ENCODE results near the gene OR7C1. TPM values are rescaled to one million over a fixed set of nuclear protein-coding genes. Genes with fewer than 3 reads are reported as not detected.

Gene OR7C1
- total and polyA plus RNA-seq, 2 of the 8 experiments (the other 6 are each of a cell fraction or from before 2014, with no cell fraction given), result not detected

DNA sequence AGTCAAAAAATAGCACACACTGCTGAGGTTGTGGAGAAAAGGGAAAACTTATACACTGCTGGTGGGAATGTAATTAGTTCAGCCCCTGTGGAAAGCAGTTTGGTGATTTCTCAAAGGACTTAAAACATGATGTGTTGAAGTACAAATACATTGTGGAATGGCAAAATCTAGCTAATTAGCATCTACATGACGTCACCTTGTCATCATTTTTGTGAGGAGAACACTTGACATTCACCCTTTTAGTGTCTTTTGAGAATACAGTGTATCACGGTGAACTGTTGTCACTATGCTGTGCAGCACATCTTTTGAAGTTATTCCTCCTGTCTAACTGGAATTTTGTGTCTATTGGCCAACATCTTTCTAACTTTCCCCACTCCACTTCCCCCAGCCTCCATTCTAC, 8.2 kb upstream of the OR7C1 start:
- no peak overlapping the region for H3K18ac ChIP-seq (ENCODE audit: extremely low read depth, low read length)

More for the DNA sequence above, 8.2 kb upstream of the OR7C1 start:
- FAIRE-seq (no peak), DNase-seq (ENCODE audit: low read depth in 1 of 2, low spot score in 2 of 2) (no peak)
- Histone ChIP-seq H3K4ac (replicated peaks; ENCODE audit: insufficient read length, low read depth, low read length) (no peak overlapping the region), H4K91ac (replicated peaks; ENCODE audit: insufficient read length, low read length) (no peak overlapping the region), H3K23me2 (ENCODE audit: low read depth, low read length) (no peaks in the 10 kb centered on the region), H3K4me1 (replicated peaks in 1 of 4; ENCODE audit: control insufficient read depth in 3 of 4, insufficient read depth in 4 of 4, low read length in 3 of 4) (no peaks in the 10 kb centered on the region), H3K9ac (replicated peaks in 1 of 4; ENCODE audit: extremely low read depth in 1 of 4, low read depth in 3 of 4, low read length in 3 of 4) (no peak overlapping the region), H2BK12ac (ENCODE audit: low read depth, low read length) (no peak overlapping the region), H2BK120ac (replicated peaks; ENCODE audit: low read depth, low read length) (no peak overlapping the region), H3K36me3 (ENCODE audit: control insufficient read depth in 2 of 4, insufficient read depth in 4 of 4, low read length in 3 of 4) (no peaks in the 10 kb centered on the region), H2BK15ac (ENCODE audit: low read length) (no peak overlapping the region), H3K56ac (replicated peaks; ENCODE audit: insufficient read length, low read depth, low read length) (no peak overlapping the region), H3K4me2 (ENCODE audit: insufficient read depth in 1 of 2, low read depth in 2 of 2, low read length in 2 of 2) (no peak overlapping the region), H2BK5ac (ENCODE audit: low read depth, low read length) (no peak overlapping the region), H3K27ac (ENCODE audit: low read depth, low read length) (no peak overlapping the region), H4K20me1 (replicated peaks in 1 of 2; ENCODE audit: control insufficient read depth in 1 of 2, insufficient read depth in 2 of 2, low read length in 2 of 2) (no peaks in the 10 kb centered on the region), H3K23ac (ENCODE audit: insufficient read length) (no peak overlapping the region), H3K79me1 (ENCODE audit: low read depth, low read length) (no peaks in the 10 kb centered on the region), H3K79me2 (ENCODE audit: control insufficient read depth in 1 of 2, insufficient read depth in 2 of 2, low read length in 2 of 2) (no peaks in the 10 kb centered on the region), H2AFZ (ENCODE audit: low read length) (no peak overlapping the region), H3K27me3 (replicated peaks in 1 of 4; ENCODE audit: control insufficient read depth in 3 of 4, extremely low read depth in 1 of 4, insufficient read depth in 3 of 4, low read length in 3 of 4) (no peaks in the 10 kb centered on the region), H3K14ac (ENCODE audit: insufficient read length) (no peak overlapping the region), H2BK20ac (ENCODE audit: low read length) (no peak overlapping the region), H2AK5ac (ENCODE audit: low read depth, low read length) (no peak overlapping the region), H3K9me3 (ENCODE audit: insufficient read depth in 2 of 2, low read depth in 1 of 2, low read length in 1 of 2) (peaks cover 58 to 70% of the 10 kb centered on the region in 2 experiments), H4K8ac (ENCODE audit: extremely low read depth, insufficient read depth, low read length) (no peak overlapping the region), H3K4me3 (ENCODE audit: extremely low read depth in 1 of 4, insufficient read depth in 2 of 4, low read depth in 3 of 4, low read length in 4 of 4) (no peak overlapping the region), H4K5ac (ENCODE audit: insufficient read length, low read depth, low read length) (no peak overlapping the region)
- POLR2A ChIA-PET (ENCODE audit: partially characterized antibody), result no interaction called here
- WGBS, 2 experiments (ENCODE audit: extremely low coverage in 1 of 2, insufficient coverage in 1 of 2, insufficient read length in 1 of 2, insufficient replicate concordance in 2 of 2, low coverage in 1 of 2, low lambda C conversion rate in 2 of 2, missing lambda C conversion rate in 1 of 2), result 49% methylated on average over 2 of the region's 2 CpGs; no CpG with 5 or more reads in 1 of the 2 experiments
- TF ChIP-seq HDAC2 (IDR thresholded peaks at IDR 0.05; ENCODE audit: borderline replicate concordance in 1 of 2, low read depth in 2 of 2, low read length in 2 of 2), result no peak
- TF ChIP-seq TAF7 (optimal IDR thresholded peaks at IDR 0.05; ENCODE audit: borderline replicate concordance, low read depth, low read length), result no peak
- no peak for TF ChIP-seq EZH2 (IDR thresholded peaks at IDR 0.05; ENCODE audit: low read depth, low read length, severe bottlenecking)
- no peak for TF ChIP-seq BRCA1 (IDR thresholded peaks at IDR 0.05; ENCODE audit: low read depth, low read length)
- no peak for TF ChIP-seq RNF2 (IDR thresholded peaks at IDR 0.05; ENCODE audit: borderline replicate concordance, low read depth, low read length, missing control alignments, poor library complexity, severe bottlenecking)
- no peak for TF ChIP-seq RAD21 (IDR thresholded peaks at IDR 0.05 in 1 of 2, conservative IDR thresholded peaks at IDR 0.05 in 1 of 2; ENCODE audit: low read depth in 2 of 2, low read length in 2 of 2)
- TF ChIP-seq ASH2L (IDR thresholded peaks at IDR 0.05; ENCODE audit: low read length), result no peak
- no peak for TF ChIP-seq PHF8 (conservative IDR thresholded peaks at IDR 0.05; ENCODE audit: low read depth, low read length)
- TF ChIP-seq SIN3A (conservative IDR thresholded peaks at IDR 0.05 in 1 of 2, IDR thresholded peaks at IDR 0.05 in 1 of 2; ENCODE audit: low read depth in 1 of 2, low read length in 2 of 2), result no peak
- TF ChIP-seq MAFK (IDR thresholded peaks at IDR 0.05; ENCODE audit: low read depth, low read length), result no peak
- TF ChIP-seq CHD1 (IDR thresholded peaks at IDR 0.05; ENCODE audit: low read depth, low read length), result no peak
- no peak for TF ChIP-seq TBP (IDR thresholded peaks at IDR 0.05; ENCODE audit: low read depth, low read length)
- no peak for TF ChIP-seq SAP30 (IDR thresholded peaks at IDR 0.05; ENCODE audit: insufficient read depth, insufficient replicate concordance, low read length)
- CTCF ChIA-PET (ENCODE audit: partially characterized antibody), result no interaction called here

All from H1 (cell line).